Lower leg skin (tissue), 3 donors: ENCODE results near the gene SRGAP2C.
"Not testable (repeated sequence)": the region's sequence is repeated elsewhere in the genome, so short reads cannot be mapped to it uniquely, and the experiment has no call there.

Experiments used
- POLR2A ChIP-seq, 2 donors: fragments of 450-650 bp; IDR thresholded peaks; one replicate each; pipeline ENCODE4 v1.6.1; 2016 to 2017; ENCODE audit warnings: antibody characterized with exemption in 2 of 2, mild to moderate bottlenecking in 1 of 2, moderate library complexity in 1 of 2
- TF ChIP-seq, protein P1 (sequence below), 3 donors: fragments of 450-650 bp; IDR thresholded peaks; one replicate each; pipeline ENCODE4 v1.5.1; 2016; ENCODE audit warnings: antibody characterized with exemption in 3 of 3, mild to moderate bottlenecking in 3 of 3, moderate library complexity in 2 of 3

DNA sequence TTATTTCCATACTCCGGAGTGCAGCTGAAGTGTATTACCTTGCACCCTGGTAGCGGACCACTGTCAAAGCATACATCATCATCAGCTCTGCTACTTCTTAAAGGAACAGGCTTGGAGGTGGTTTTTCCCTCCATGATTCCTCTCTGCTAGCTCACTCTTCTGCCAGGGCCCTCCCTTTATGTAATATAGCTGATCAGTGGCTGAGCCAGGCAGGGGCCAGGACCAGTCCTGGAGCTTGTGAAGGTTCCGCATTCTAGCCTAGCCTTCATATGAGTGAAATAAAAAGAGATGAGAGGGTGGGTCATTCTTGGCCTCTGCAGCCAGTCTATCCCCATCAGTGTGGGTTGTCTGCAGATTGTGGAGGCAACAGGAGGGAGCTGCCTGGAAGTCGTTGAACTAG, 200.0 kb downstream of the SRGAP2C start:
- not testable (repeated sequence) for TF ChIP-seq POLR2A (IDR thresholded peaks at IDR 0.05)
- TF ChIP-seq, protein P1, sequence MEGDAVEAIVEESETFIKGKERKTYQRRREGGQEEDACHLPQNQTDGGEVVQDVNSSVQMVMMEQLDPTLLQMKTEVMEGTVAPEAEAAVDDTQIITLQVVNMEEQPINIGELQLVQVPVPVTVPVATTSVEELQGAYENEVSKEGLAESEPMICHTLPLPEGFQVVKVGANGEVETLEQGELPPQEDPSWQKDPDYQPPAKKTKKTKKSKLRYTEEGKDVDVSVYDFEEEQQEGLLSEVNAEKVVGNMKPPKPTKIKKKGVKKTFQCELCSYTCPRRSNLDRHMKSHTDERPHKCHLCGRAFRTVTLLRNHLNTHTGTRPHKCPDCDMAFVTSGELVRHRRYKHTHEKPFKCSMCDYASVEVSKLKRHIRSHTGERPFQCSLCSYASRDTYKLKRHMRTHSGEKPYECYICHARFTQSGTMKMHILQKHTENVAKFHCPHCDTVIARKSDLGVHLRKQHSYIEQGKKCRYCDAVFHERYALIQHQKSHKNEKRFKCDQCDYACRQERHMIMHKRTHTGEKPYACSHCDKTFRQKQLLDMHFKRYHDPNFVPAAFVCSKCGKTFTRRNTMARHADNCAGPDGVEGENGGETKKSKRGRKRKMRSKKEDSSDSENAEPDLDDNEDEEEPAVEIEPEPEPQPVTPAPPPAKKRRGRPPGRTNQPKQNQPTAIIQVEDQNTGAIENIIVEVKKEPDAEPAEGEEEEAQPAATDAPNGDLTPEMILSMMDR (IDR thresholded peaks at IDR 0.05) = not testable (repeated sequence)
